Neural progenitor cell (in vitro differentiated cells): ENCODE results near the gene MPP2. TPM values are rescaled to one million over a fixed set of nuclear protein-coding genes. Genes with fewer than 3 reads are reported as not detected.

ENCODE experiments used
- DNase-seq: peaks from one replicate; pipeline ENCODE4 v3.0.0-alpha.2; 2016; ENCODE audit warnings: low spot score
- H2AFZ ChIP-seq: fragments of 200-600 bp; sonication (generic); replicated peaks from 2 replicates; pipeline ENCODE4 v1.6.1; 2016; ENCODE audit warnings: antibody characterized with exemption
- H3F3A ChIP-seq: fragments of 200-600 bp; sonication (generic); 2 replicates; pipeline ENCODE4 v1.6.1; 2016; ENCODE audit warnings: antibody characterized with exemption, low read depth
- H3K27ac ChIP-seq: fragments of 200-600 bp; sonication (generic); 2 replicates; pipeline ENCODE4 v1.5.1; 2016; ENCODE audit warnings: mild to moderate bottlenecking
- H3K27me3 ChIP-seq: fragments of 200-600 bp; sonication (generic); 2 replicates; pipeline ENCODE4 v1.6.1; 2016; ENCODE audit warnings: mild to moderate bottlenecking, moderate library complexity
- H3K36me3 ChIP-seq: fragments of 200-600 bp; sonication (generic); 2 replicates; pipeline ENCODE4 v1.5.1; 2016
- H3K4me1 ChIP-seq: fragments of 200-600 bp; sonication (generic); 2 replicates; pipeline ENCODE4 v1.6.1; 2016; ENCODE audit warnings: mixed run types
- H3K4me2 ChIP-seq: fragments of 200-600 bp; sonication (generic); 2 replicates; pipeline ENCODE4 v1.6.1; 2016
- H3K4me3 ChIP-seq: fragments of 200-600 bp; sonication (generic); 2 replicates; pipeline ENCODE4 v1.5.1; 2016
- H3K79me2 ChIP-seq: fragments of 200-600 bp; sonication (generic); 2 replicates; pipeline ENCODE4 v1.6.1; 2016; ENCODE audit warnings: low read depth
- H3K9ac ChIP-seq: fragments of 200-600 bp; sonication (generic); 2 replicates; pipeline ENCODE4 v1.6.1; 2016
- H3K9me3 ChIP-seq: fragments of 200-600 bp; sonication (generic); 2 replicates; pipeline ENCODE4 v1.5.1; 2016; ENCODE audit warnings: low read depth
- H4K20me1 ChIP-seq: fragments of 200-600 bp; sonication (generic); 2 replicates; pipeline ENCODE4 v1.6.1; 2016; ENCODE audit warnings: low read depth
- H3K27ac Mint-ChIP-seq: 3 replicates; pipeline ENCODE4 v1.8.0; 2021; ENCODE audit warnings: mixed read lengths
- H3K27me3 Mint-ChIP-seq: 2 replicates; pipeline ENCODE4 v1.8.0; 2022; ENCODE audit warnings: low read depth, mild to moderate bottlenecking, inconsistent platforms, moderate library complexity, mixed read lengths; ENCODE audit not compliant: insufficient read depth
- H3K36me3 Mint-ChIP-seq: 3 replicates; pipeline ENCODE4 v1.8.0; 2021; ENCODE audit warnings: mixed read lengths
- H3K4me1 Mint-ChIP-seq: 3 replicates; pipeline ENCODE4 v1.8.0; 2021; ENCODE audit warnings: mixed read lengths
- H3K4me3 Mint-ChIP-seq: 3 replicates; pipeline ENCODE4 v1.8.0; 2021; ENCODE audit warnings: mild to moderate bottlenecking, moderate library complexity, mixed read lengths
- H3K9me3 Mint-ChIP-seq: 3 replicates; pipeline ENCODE4 v1.8.0; 2020; ENCODE audit warnings: mixed read lengths
- CTCF ChIP-seq: fragments of 200-600 bp; sonication (generic); IDR thresholded peaks from 2 replicates; pipeline ENCODE4 v1.5.1; 2017; ENCODE audit warnings: antibody characterized with exemption, mild to moderate bottlenecking
- EZH2 ChIP-seq: fragments of 200-600 bp; sonication (generic); IDR thresholded peaks from 2 replicates; pipeline ENCODE4 v1.6.1; 2017; ENCODE audit warnings: antibody characterized with exemption, mild to moderate bottlenecking, moderate library complexity
- EZH2phosphoT487 ChIP-seq: fragments of 200-600 bp; sonication (generic); IDR thresholded peaks from 2 replicates; pipeline ENCODE4 v1.6.1; 2017; ENCODE audit warnings: antibody characterized with exemption
- total RNA-seq: library from RNA; depleted of rRNA; stranded (reverse); fragments of >200 nt; gene quantifications from 2 replicates; pipeline ENCODE4 v1.2.3, GENCODE V29; 2015; ENCODE audit warnings: low replicate concordance

MPP2 gene
- total RNA-seq, 1 donor from 2014 or later: 7.8 TPM

GRCh38 chr17:43853546-43853945 is 53.8 kb downstream of the MPP2 start:
- H3K27me3 ChIP-seq: no peaks in the 10 kb centered on the region
- no peaks in the 10 kb centered on the region for H3K4me1 ChIP-seq
- H3K27me3 Mint-ChIP-seq: peaks cover 2% of the 10 kb centered on the region
- H3K9me3 ChIP-seq: no peaks in the 10 kb centered on the region
- H3K4me3 ChIP-seq: no peak overlapping the region
- H3K9ac ChIP-seq: no peak overlapping the region
- H3F3A ChIP-seq: no peaks in the 10 kb centered on the region
- no peak for DNase-seq
- no peak overlapping the region for H3K27ac ChIP-seq
- H3K9me3 Mint-ChIP-seq: no peaks in the 10 kb centered on the region
- H4K20me1 ChIP-seq: no peaks in the 10 kb centered on the region
- H3K79me2 ChIP-seq: no peaks in the 10 kb centered on the region
- no peak overlapping the region for H3K4me3 Mint-ChIP-seq
- TF ChIP-seq EZH2phosphoT487 (no peak), CTCF (no peak), EZH2 (no peak)
- no peak overlapping the region for H2AFZ ChIP-seq
- no peak overlapping the region for H3K27ac Mint-ChIP-seq
- H3K4me2 ChIP-seq: no peak overlapping the region
- H3K36me3 ChIP-seq: no peaks in the 10 kb centered on the region
- H3K4me1 Mint-ChIP-seq: peaks cover 3% of the 10 kb centered on the region
- no peaks in the 10 kb centered on the region for H3K36me3 Mint-ChIP-seq

GRCh38 chr17:43852571-43852970 is 54.8 kb downstream of the MPP2 start:
- H3K4me2 ChIP-seq: no peak overlapping the region
- Mint-ChIP-seq H3K4me3 (no peak overlapping the region), H3K36me3 (no peaks in the 10 kb centered on the region), H3K4me1 (peaks cover 4% of the 10 kb centered on the region), H3K27ac (peak overlapping the region; percentile 57), H3K9me3 (no peaks in the 10 kb centered on the region), H3K27me3 (peaks cover 4% of the 10 kb centered on the region)
- H3K27ac ChIP-seq: no peak overlapping the region
- no peaks in the 10 kb centered on the region for H3F3A ChIP-seq
- H4K20me1 ChIP-seq: no peaks in the 10 kb centered on the region
- no peak overlapping the region for H3K9ac ChIP-seq
- no peak for DNase-seq
- H2AFZ ChIP-seq: no peak overlapping the region
- no peaks in the 10 kb centered on the region for H3K9me3 ChIP-seq
- no peaks in the 10 kb centered on the region for H3K27me3 ChIP-seq
- H3K4me1 ChIP-seq: no peaks in the 10 kb centered on the region
- no peaks in the 10 kb centered on the region for H3K36me3 ChIP-seq
- H3K4me3 ChIP-seq: no peak overlapping the region
- H3K79me2 ChIP-seq: no peaks in the 10 kb centered on the region
- TF ChIP-seq EZH2phosphoT487 (no peak), EZH2 (no peak), CTCF (no peak)

- Histone ChIP-seq H3K4me2 (no peak overlapping the region), H3K4me1 (no peaks in the 10 kb centered on the region), H3K79me2 (no peaks in the 10 kb centered on the region), H3K9ac (no peak overlapping the region), H4K20me1 (no peaks in the 10 kb centered on the region), H3K27ac (no peak overlapping the region), H3K9me3 (no peaks in the 10 kb centered on the region), H2AFZ (no peak overlapping the region), H3K36me3 (no peaks in the 10 kb centered on the region), H3K27me3 (no peaks in the 10 kb centered on the region), H3F3A (peaks cover 6% of the 10 kb centered on the region), H3K4me3 (no peak overlapping the region)
- H3K36me3 Mint-ChIP-seq: no peaks in the 10 kb centered on the region
- no peak for DNase-seq
- H3K9me3 Mint-ChIP-seq: no peaks in the 10 kb centered on the region
- H3K4me1 Mint-ChIP-seq: peaks cover 19% of the 10 kb centered on the region
- TF ChIP-seq EZH2phosphoT487: no peak
- TF ChIP-seq CTCF: no peak
- no peak for TF ChIP-seq EZH2
- no peak overlapping the region for H3K4me3 Mint-ChIP-seq
- H3K27me3 Mint-ChIP-seq: peaks cover 6% of the 10 kb centered on the region
- H3K27ac Mint-ChIP-seq: no peak overlapping the region
Observed at GRCh38 chr17:43849116-43849515, 58.2 kb downstream of the MPP2 start.
